SK-N-SH (cell line): ENCODE data around the gene CDK5. TPM values are rescaled to one million over a fixed set of nuclear protein-coding genes. Genes with fewer than 3 reads are reported as not detected.

Experiments
- CTCF ChIA-PET: fragments of 300-600, 350-600 bp; formaldehyde crosslinking; extraction: SDS; loops from one replicate; lab custom pipeline; 2021; lab: Yijun Ruan, JAX
- POLR2A ChIA-PET: fragments of 350-600 bp; sonication (Branson Sonifier 250); formaldehyde crosslinking; extraction: SDS; loops from one replicate; lab custom pipeline; 2020; ENCODE audit warnings: antibody characterized with exemption, inconsistent platforms; lab: Yijun Ruan, JAX
- DNase-seq: peaks from one replicate; pipeline ENCODE4 v3.0.0; 2012
- H2AFZ ChIP-seq: fragments of 200-600 bp; sonication (generic); 2 replicates; pipeline ENCODE4 v1.8.1; 2016; ENCODE audit warnings: antibody characterized with exemption, mild to moderate bottlenecking, low read depth
- H3F3A ChIP-seq: fragments of 200-600 bp; sonication (generic); replicated peaks from 2 replicates; pipeline ENCODE3; 2016; ENCODE audit warnings: antibody characterized with exemption, mild to moderate bottlenecking; ENCODE audit not compliant: insufficient read depth
- H3K27ac ChIP-seq, 2 experiments: fragments of 200-500 bp in 1 of 2; fragments of 200-600 bp in 1 of 2; sonication (Bioruptor generic) in 1 of 2; sonication (generic), shearing (Covaris generic) in 1 of 2; 2 replicates each; pipeline versions ENCODE4 v1.5.1 to v1.6.1; 2014 to 2016; ENCODE audit warnings: low read depth in 2 of 2, inconsistent platforms in 1 of 2, low read length in 1 of 2, mild to moderate bottlenecking in 1 of 2, mixed read lengths in 1 of 2
- H3K27me3 ChIP-seq: fragments of 200-600 bp; sonication (generic), shearing (Covaris generic); 2 replicates; pipeline ENCODE4 v1.6.1; 2016; ENCODE audit warnings: mixed run types; ENCODE audit not compliant: insufficient read depth
- H3K36me3 ChIP-seq, 2 experiments: fragments of 200-500 bp in 1 of 2; fragments of 200-600 bp in 1 of 2; sonication (Bioruptor generic) in 1 of 2; sonication (generic) in 1 of 2; replicated peaks in 1 of 2; 2 replicates each; pipeline versions ENCODE3 to v1.5.1; 2014 to 2016; ENCODE audit warnings: low read length in 1 of 2, mild to moderate bottlenecking in 1 of 2; ENCODE audit not compliant: insufficient read depth in 2 of 2, control insufficient read depth in 1 of 2
- H3K4me1 ChIP-seq, 2 experiments: fragments of 200-500 bp in 1 of 2; fragments of 200-600 bp in 1 of 2; sonication (Bioruptor generic) in 1 of 2; sonication (generic), shearing (Covaris generic) in 1 of 2; 2 replicates each; pipeline versions ENCODE4 v1.5.1 to v1.6.1; 2014 to 2016; ENCODE audit warnings: low read depth in 1 of 2, low read length in 1 of 2, mixed run types in 1 of 2; ENCODE audit not compliant: insufficient read depth in 2 of 2, control insufficient read depth in 1 of 2
- H3K4me2 ChIP-seq: fragments of 200-600 bp; sonication (generic), shearing (Covaris generic); 2 replicates; pipeline ENCODE4 v1.6.1; 2017; ENCODE audit warnings: mixed run types
- H3K4me3 ChIP-seq, 2 experiments: fragments of 200-500 bp in 1 of 2; fragments of 200-600 bp in 1 of 2; sonication (Bioruptor generic) in 1 of 2; sonication (generic), shearing (Covaris generic) in 1 of 2; 2 replicates each; pipeline versions ENCODE4 v1.5.1 to v1.8.1; 2014 to 2016; ENCODE audit warnings: low read depth in 2 of 2, inconsistent platforms in 1 of 2, low read length in 1 of 2, mild to moderate bottlenecking in 1 of 2, mixed read lengths in 1 of 2, moderate library complexity in 1 of 2
- H3K79me2 ChIP-seq: fragments of 200-600 bp; sonication (generic); 2 replicates; pipeline ENCODE4 v1.8.1; 2017; ENCODE audit warnings: mild to moderate bottlenecking; ENCODE audit not compliant: insufficient read depth
- H3K9ac ChIP-seq: fragments of 200-600 bp; sonication (generic); 2 replicates; pipeline ENCODE4 v1.6.1; 2017; ENCODE audit warnings: mixed run types
- H3K9me2 ChIP-seq: fragments of 200-600 bp; sonication (generic); 2 replicates; pipeline ENCODE4 v1.6.1; 2017; ENCODE audit warnings: mixed run types
- H3K9me3 ChIP-seq: fragments of 200-600 bp; sonication (generic); 2 replicates; pipeline ENCODE4 v1.6.1; 2017; ENCODE audit warnings: mixed run types, mild to moderate bottlenecking, moderate library complexity
- H4K20me1 ChIP-seq: fragments of 200-600 bp; sonication (generic); 2 replicates; pipeline ENCODE4 v1.6.1; 2017; ENCODE audit warnings: mild to moderate bottlenecking, mixed run types; ENCODE audit not compliant: insufficient read depth
- CHD2 ChIP-seq: fragments of 150-350 bp; IDR thresholded peaks from 2 replicates; pipeline ENCODE4 v1.6.1; 2018; ENCODE audit warnings: low read length; ENCODE audit not compliant: partially characterized antibody
- EP300 ChIP-seq, 2 experiments: IDR thresholded peaks; 2 replicates each; pipeline versions ENCODE4 v1.4.0 to v1.6.1; 2012; ENCODE audit warnings: borderline replicate concordance in 1 of 2, low read depth in 1 of 2, low read length in 1 of 2
- FOXJ3 ChIP-seq: sonication (generic); formaldehyde crosslinking; IDR thresholded peaks from 2 replicates; pipeline ENCODE4 v1.5.1; 2020; ENCODE audit warnings: mild to moderate bottlenecking, missing genetic modification reagents
- FOXM1 ChIP-seq: IDR thresholded peaks from 2 replicates; pipeline ENCODE4 v1.4.0; 2012; ENCODE audit warnings: low read depth, mild to moderate bottlenecking
- GABPA ChIP-seq: IDR thresholded peaks from 2 replicates; pipeline ENCODE4 v1.4.0; 2012; ENCODE audit warnings: low read depth, mild to moderate bottlenecking
- MXI1 ChIP-seq: IDR thresholded peaks from 2 replicates; pipeline ENCODE4 v1.6.1; 2012; ENCODE audit warnings: mild to moderate bottlenecking, low read depth, low read length, improper control_type of control experiment
- NRF1 ChIP-seq: IDR thresholded peaks from 2 replicates; pipeline ENCODE4 v1.6.1; 2012; ENCODE audit warnings: low read depth, mild to moderate bottlenecking, low read length
- POLR2AphosphoS5 ChIP-seq: IDR thresholded peaks from 2 replicates; pipeline ENCODE4 v1.6.1; 2012; ENCODE audit warnings: low read depth, low read length
- SIN3A ChIP-seq: IDR thresholded peaks from 2 replicates; pipeline ENCODE4 v1.6.1; 2012; ENCODE audit warnings: low read depth, mild to moderate bottlenecking, low read length, moderate library complexity, borderline replicate concordance
- SMC3 ChIP-seq: IDR thresholded peaks from 2 replicates; pipeline ENCODE4 v1.6.1; 2012; ENCODE audit warnings: low read depth, low read length, improper control_type of control experiment
- TAF1 ChIP-seq: IDR thresholded peaks from 2 replicates; pipeline ENCODE4 v1.6.1; 2012; ENCODE audit warnings: low read depth, mild to moderate bottlenecking, low read length, moderate library complexity, borderline replicate concordance
- TEAD4 ChIP-seq: IDR thresholded peaks from 2 replicates; pipeline ENCODE4 v1.4.0; 2012; ENCODE audit warnings: mild to moderate bottlenecking, borderline replicate concordance; ENCODE audit not compliant: insufficient read depth
- YY1 ChIP-seq: IDR thresholded peaks from 2 replicates; pipeline ENCODE4 v1.4.0; 2012; ENCODE audit warnings: low read depth, mild to moderate bottlenecking
- WGBS: methylation state at CpG from one replicate; pipeline ENCODE4 v1.1.6; 2017; ENCODE audit warnings: low lambda C conversion rate; 5-methylcytosine and 5-hydroxymethylcytosine counted together
- polyA plus RNA-seq, 3 experiments: library from polyadenylated mRNA; depleted of rRNA; stranded (reverse); fragments of >200 nt; gene quantifications; 2 replicates each; pipeline ENCODE4 v1.2.3, GENCODE V29; 2012
- TF ChIP-seq, protein P1 (sequence below): fragments of 200-600 bp; sonication (generic); IDR thresholded peaks from 2 replicates; pipeline ENCODE4 v1.6.1; 2017; ENCODE audit warnings: antibody characterized with exemption, mild to moderate bottlenecking, moderate library complexity
- TF ChIP-seq, protein P2 (sequence below): IDR thresholded peaks from 2 replicates; pipeline ENCODE4; 2012
- TF ChIP-seq, protein P3 (sequence below): fragments of 150-350 bp; IDR thresholded peaks from 2 replicates; pipeline ENCODE4 v1.6.1; 2017; ENCODE audit warnings: antibody characterized with exemption, low read length, low read depth, borderline replicate concordance

Gene CDK5
- polyA plus RNA-seq, 1 of the 3 experiments (the other 2 are of a cell fraction): 125 TPM

DNA sequence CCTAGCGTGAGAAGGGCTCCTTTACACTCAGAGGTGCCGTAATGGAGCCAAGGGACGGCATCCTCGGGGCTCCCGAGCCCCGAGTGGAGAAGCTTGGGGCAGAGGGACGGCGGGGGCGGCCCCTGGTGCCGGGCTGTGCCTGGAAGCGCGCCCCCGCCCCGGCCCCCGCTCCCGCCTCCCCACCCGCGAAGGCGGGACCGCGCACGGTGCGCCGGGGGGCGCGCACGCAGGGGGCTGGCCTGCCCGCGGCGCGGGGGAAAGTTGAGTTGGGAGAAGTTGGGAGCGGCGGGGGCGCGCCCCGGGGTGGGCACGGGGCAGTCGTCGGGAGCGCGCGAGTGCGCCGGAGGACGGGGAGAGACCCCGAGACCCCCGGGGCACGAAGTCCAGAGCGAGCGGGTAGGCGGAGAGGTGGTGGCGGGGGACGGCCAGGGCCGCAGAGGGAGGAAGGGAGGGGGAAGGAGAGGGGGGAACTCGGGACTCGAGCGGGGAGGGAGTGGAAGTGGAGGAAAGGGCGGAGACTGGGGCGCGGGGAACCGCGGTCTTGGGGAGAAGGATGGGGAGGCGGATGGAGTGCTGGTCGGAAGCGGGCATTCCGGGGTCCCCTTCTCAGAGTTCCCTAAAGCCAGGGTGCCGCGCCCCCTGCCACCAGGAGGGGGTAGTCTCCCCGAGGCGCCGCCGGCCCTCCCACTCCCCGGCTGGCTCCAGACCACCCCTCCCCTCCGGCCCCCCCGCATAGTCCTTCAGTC is 1.8 kb upstream of the CDK5 start, which contains the start of gene SLC4A2:
TSS of gene SLC4A2 (plus strand) at position 223 of the 746 bp plus-strand sequence. CDS start 2,399 bp downstream, outside the sequence.
- Histone ChIP-seq H3K4me1 (peaks cover 28 to 50% of the 10 kb centered on the region in 2 experiments), H4K20me1 (peaks cover 36% of the 10 kb centered on the region), H3K27ac (peak within 1 kb of the TSS; percentile 95 to 99), H3K4me3 (peak within 1 kb of the TSS; percentile 66 to 99), H2AFZ (peak within 1 kb of the TSS; percentile 83), H3K9me2 (no peaks in the 10 kb centered on the region), H3K36me3 (peaks cover 20 to 31% of the 10 kb centered on the region in 2 experiments), H3K79me2 (peaks cover 69% of the 10 kb centered on the region), H3K27me3 (no peaks in the 10 kb centered on the region), H3F3A (no peaks in the 10 kb centered on the region), H3K4me2 (peak within 1 kb of the TSS; percentile 85), H3K9me3 (no peaks in the 10 kb centered on the region), H3K9ac (peak within 1 kb of the TSS; percentile 84)
- ChIA-PET CTCF (interaction anchor here (0.6 to 12.2 kb wide), 27 partner anchors 10 to 161 kb away, joined by 3 to 126 read pairs (median 4); partner anchors contain the start of genes ABCB8, ASIC3, FASTK and TMUB1), POLR2A (interaction anchor here (0.7 to 2.3 kb wide), 6 partner anchors 12 to 89 kb away, joined by 3 to 11 read pairs (median 4); partner anchors contain the start of genes ABCB8 and ASIC3)
- under 1% methylated on average over 48 of the region's 75 CpGs for WGBS
- DNase-seq: peak; percentile 98
- TF ChIP-seq FOXJ3 (CRISPR knock-in tag) (no peak), FOXM1 (no peak), MXI1 (no peak; the same call in 1 of the 2 replicates), TAF1 (peak; percentile 27), YY1 (0 out of 2 replicates have a peak, but pooled peaks have one; percentile 9), TEAD4 (0 out of 2 replicates have a peak, but pooled peaks have one; percentile 13), CHD2 (peak; percentile 16), POLR2AphosphoS5 (peak; percentile 44), NRF1 (peak; percentile 50), GABPA (0 out of 2 replicates have a peak, but pooled peaks have one; percentile 5), SMC3 (no peak), SIN3A (peak; percentile 26; the same call in 1 of the 2 replicates), EP300 (IDR thresholded peaks at IDR 0.05; ENCODE audit: borderline replicate concordance in 1 of 2, low read depth in 1 of 2, low read length in 1 of 2) (no peak; a peak in 1 of 4 replicates)
- TF ChIP-seq, protein P1, sequence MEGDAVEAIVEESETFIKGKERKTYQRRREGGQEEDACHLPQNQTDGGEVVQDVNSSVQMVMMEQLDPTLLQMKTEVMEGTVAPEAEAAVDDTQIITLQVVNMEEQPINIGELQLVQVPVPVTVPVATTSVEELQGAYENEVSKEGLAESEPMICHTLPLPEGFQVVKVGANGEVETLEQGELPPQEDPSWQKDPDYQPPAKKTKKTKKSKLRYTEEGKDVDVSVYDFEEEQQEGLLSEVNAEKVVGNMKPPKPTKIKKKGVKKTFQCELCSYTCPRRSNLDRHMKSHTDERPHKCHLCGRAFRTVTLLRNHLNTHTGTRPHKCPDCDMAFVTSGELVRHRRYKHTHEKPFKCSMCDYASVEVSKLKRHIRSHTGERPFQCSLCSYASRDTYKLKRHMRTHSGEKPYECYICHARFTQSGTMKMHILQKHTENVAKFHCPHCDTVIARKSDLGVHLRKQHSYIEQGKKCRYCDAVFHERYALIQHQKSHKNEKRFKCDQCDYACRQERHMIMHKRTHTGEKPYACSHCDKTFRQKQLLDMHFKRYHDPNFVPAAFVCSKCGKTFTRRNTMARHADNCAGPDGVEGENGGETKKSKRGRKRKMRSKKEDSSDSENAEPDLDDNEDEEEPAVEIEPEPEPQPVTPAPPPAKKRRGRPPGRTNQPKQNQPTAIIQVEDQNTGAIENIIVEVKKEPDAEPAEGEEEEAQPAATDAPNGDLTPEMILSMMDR: peak; percentile 67
- TF ChIP-seq, protein P2, sequence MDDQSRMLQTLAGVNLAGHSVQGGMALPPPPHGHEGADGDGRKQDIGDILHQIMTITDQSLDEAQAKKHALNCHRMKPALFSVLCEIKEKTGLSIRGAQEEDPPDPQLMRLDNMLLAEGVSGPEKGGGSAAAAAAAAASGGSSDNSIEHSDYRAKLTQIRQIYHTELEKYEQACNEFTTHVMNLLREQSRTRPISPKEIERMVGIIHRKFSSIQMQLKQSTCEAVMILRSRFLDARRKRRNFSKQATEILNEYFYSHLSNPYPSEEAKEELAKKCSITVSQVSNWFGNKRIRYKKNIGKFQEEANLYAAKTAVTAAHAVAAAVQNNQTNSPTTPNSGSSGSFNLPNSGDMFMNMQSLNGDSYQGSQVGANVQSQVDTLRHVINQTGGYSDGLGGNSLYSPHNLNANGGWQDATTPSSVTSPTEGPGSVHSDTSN: no peak
- TF ChIP-seq, protein P3, sequence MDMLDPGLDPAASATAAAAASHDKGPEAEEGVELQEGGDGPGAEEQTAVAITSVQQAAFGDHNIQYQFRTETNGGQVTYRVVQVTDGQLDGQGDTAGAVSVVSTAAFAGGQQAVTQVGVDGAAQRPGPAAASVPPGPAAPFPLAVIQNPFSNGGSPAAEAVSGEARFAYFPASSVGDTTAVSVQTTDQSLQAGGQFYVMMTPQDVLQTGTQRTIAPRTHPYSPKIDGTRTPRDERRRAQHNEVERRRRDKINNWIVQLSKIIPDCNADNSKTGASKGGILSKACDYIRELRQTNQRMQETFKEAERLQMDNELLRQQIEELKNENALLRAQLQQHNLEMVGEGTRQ: no peak
